ENCODE data around the gene RCOR2.

GRCh38 chr11:63931045-63931444 is 14.1 kb upstream of the RCOR2 start:
- TF ChIP-seq CTCF (conservative IDR thresholded peaks at IDR 0.05; ENCODE audit: low read depth in 2 of 2): no peak
- no peak for TF ChIP-seq POLR2AphosphoS5 (IDR thresholded peaks at IDR 0.05; ENCODE audit: low read depth)
- no peak for TF ChIP-seq NANOG (IDR thresholded peaks at IDR 0.05; ENCODE audit: borderline replicate concordance)
- no peak for TF ChIP-seq EZH2phosphoT487 (IDR thresholded peaks at IDR 0.05; ENCODE audit: unreplicated experiment)
- no peak for TF ChIP-seq CREB1 (CRISPR knock-in tag; IDR thresholded peaks at IDR 0.05; ENCODE audit: low read depth)
- TF ChIP-seq EZH2 (IDR thresholded peaks at IDR 0.05; ENCODE audit: low read depth, unreplicated experiment): no peak
- TF ChIP-seq JUNB (IDR thresholded peaks at IDR 0.05; ENCODE audit: unreplicated experiment): no peak
- TF ChIP-seq STAT1 (IDR thresholded peaks at IDR 0.05; ENCODE audit: unreplicated experiment): no peak
- TF ChIP-seq REST (IDR thresholded peaks at IDR 0.05; ENCODE audit: unreplicated experiment): no peak
- no peak for TF ChIP-seq ZNF331 (CRISPR knock-in tag; IDR thresholded peaks at IDR 0.05; ENCODE audit: low read depth)
- TF ChIP-seq ZNF114 (CRISPR knock-in tag; IDR thresholded peaks at IDR 0.05): no peak

All from GM23338 (cell line).